OCI-LY1 (cell line): ENCODE results near the gene TPBGL.

Source experiments
- H2AFZ ChIP-seq: fragments of 200-600 bp; sonication (generic), shearing (Covaris generic); 2 replicates; pipeline ENCODE4 v1.6.0; 2014; ENCODE audit warnings: antibody characterized with exemption, mild to moderate bottlenecking, low read length
- H3F3A ChIP-seq: fragments of 200-600 bp; sonication (generic), shearing (Covaris generic); 2 replicates; pipeline ENCODE4 v1.6.0; 2014; ENCODE audit warnings: mild to moderate bottlenecking, antibody characterized with exemption, low read length, moderate library complexity; ENCODE audit not compliant: insufficient read depth
- H3K27ac ChIP-seq: fragments of 200-600 bp; sonication (generic); 2 replicates; pipeline ENCODE4 v1.5.1; 2014; ENCODE audit warnings: low read length, mixed run types, mild to moderate bottlenecking, low read depth; ENCODE audit not compliant: poor library complexity, severe bottlenecking
- H3K27me3 ChIP-seq: fragments of 200-600 bp; sonication (generic); 2 replicates; pipeline ENCODE4 v1.6.0; 2014; ENCODE audit warnings: antibody characterized with exemption, mild to moderate bottlenecking, low read length, moderate library complexity; ENCODE audit not compliant: insufficient read depth
- H3K36me3 ChIP-seq: fragments of 200-600 bp; sonication (generic); 2 replicates; pipeline ENCODE4 v1.6.1; 2014; ENCODE audit warnings: mild to moderate bottlenecking, antibody characterized with exemption, low read length, moderate library complexity, mixed read lengths; ENCODE audit not compliant: insufficient read depth
- H3K4me1 ChIP-seq: fragments of 200-600 bp; sonication (generic); 2 replicates; pipeline ENCODE4 v1.5.1; 2014; ENCODE audit warnings: mild to moderate bottlenecking, low read length, moderate library complexity; ENCODE audit not compliant: insufficient read depth, severe bottlenecking
- H3K4me2 ChIP-seq: fragments of 200-600 bp; sonication (generic), shearing (Covaris generic); 2 replicates; pipeline ENCODE4 v1.6.1; 2014; ENCODE audit warnings: low read length
- H3K4me3 ChIP-seq: fragments of 200-600 bp; sonication (generic); 2 replicates; pipeline ENCODE4 v1.5.1; 2014; ENCODE audit warnings: low read length, low read depth, mild to moderate bottlenecking, mixed read lengths; ENCODE audit not compliant: poor library complexity, severe bottlenecking
- H3K79me2 ChIP-seq: fragments of 200-600 bp; shearing (Covaris generic); 2 replicates; pipeline ENCODE4 v1.6.1; 2016; ENCODE audit warnings: mixed run types, low read length, mixed read lengths; ENCODE audit not compliant: insufficient read depth
- H3K9ac ChIP-seq: fragments of 200-600 bp; sonication (generic), shearing (Covaris generic); 2 replicates; pipeline ENCODE4 v1.6.1; 2014; ENCODE audit warnings: mild to moderate bottlenecking, low read length, mixed read lengths
- H3K9me2 ChIP-seq: fragments of 200-600 bp; sonication (generic), shearing (Covaris generic); 2 replicates; pipeline ENCODE4 v1.6.1; 2014; ENCODE audit warnings: low read depth, mild to moderate bottlenecking, low read length, mixed read lengths
- H3K9me3 ChIP-seq: fragments of 200-600 bp; shearing (Covaris generic); 2 replicates; pipeline ENCODE4 v1.6.1; 2014; ENCODE audit warnings: low read length, mixed read lengths
- H4K20me1 ChIP-seq: fragments of 200-600 bp; sonication (generic), shearing (Covaris generic); 2 replicates; pipeline ENCODE4 v1.6.0; 2016; ENCODE audit warnings: mild to moderate bottlenecking, low read length; ENCODE audit not compliant: insufficient read depth
- EZH2 ChIP-seq: fragments of 200-600 bp; sonication (generic), shearing (Covaris generic); IDR thresholded peaks from 2 replicates; pipeline ENCODE4 v1.8.0; 2017; ENCODE audit warnings: borderline replicate concordance, mixed run types, mild to moderate bottlenecking, antibody characterized with exemption, low read length, moderate library complexity, mixed read lengths
- TF ChIP-seq, protein P1 (sequence below): fragments of 200-600 bp; sonication (generic), shearing (Covaris generic); IDR thresholded peaks from 2 replicates; pipeline ENCODE4 v1.5.1; 2017; ENCODE audit warnings: mild to moderate bottlenecking, antibody characterized with exemption, low read length, moderate library complexity, mixed read lengths

TPBGL gene

GRCh38 chr11:75291741-75292140, 51.2 kb downstream of the TPBGL start:
- no peaks in the 10 kb centered on the region for H3K9me3 ChIP-seq
- no peaks in the 10 kb centered on the region for H4K20me1 ChIP-seq
- no peak overlapping the region for H3K4me3 ChIP-seq
- H3K4me2 ChIP-seq, result no peak overlapping the region
- no peaks in the 10 kb centered on the region for H3K79me2 ChIP-seq
- H3K4me1 ChIP-seq, result no peaks in the 10 kb centered on the region
- no peaks in the 10 kb centered on the region for H3K9me2 ChIP-seq
- H3K9ac ChIP-seq, result no peak overlapping the region
- TF ChIP-seq EZH2, result no peak
- TF ChIP-seq, protein P1, sequence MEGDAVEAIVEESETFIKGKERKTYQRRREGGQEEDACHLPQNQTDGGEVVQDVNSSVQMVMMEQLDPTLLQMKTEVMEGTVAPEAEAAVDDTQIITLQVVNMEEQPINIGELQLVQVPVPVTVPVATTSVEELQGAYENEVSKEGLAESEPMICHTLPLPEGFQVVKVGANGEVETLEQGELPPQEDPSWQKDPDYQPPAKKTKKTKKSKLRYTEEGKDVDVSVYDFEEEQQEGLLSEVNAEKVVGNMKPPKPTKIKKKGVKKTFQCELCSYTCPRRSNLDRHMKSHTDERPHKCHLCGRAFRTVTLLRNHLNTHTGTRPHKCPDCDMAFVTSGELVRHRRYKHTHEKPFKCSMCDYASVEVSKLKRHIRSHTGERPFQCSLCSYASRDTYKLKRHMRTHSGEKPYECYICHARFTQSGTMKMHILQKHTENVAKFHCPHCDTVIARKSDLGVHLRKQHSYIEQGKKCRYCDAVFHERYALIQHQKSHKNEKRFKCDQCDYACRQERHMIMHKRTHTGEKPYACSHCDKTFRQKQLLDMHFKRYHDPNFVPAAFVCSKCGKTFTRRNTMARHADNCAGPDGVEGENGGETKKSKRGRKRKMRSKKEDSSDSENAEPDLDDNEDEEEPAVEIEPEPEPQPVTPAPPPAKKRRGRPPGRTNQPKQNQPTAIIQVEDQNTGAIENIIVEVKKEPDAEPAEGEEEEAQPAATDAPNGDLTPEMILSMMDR, result no peak
- H2AFZ ChIP-seq, result no peak overlapping the region
- no peaks in the 10 kb centered on the region for H3K36me3 ChIP-seq
- no peak overlapping the region for H3K27ac ChIP-seq
- no peaks in the 10 kb centered on the region for H3F3A ChIP-seq
- H3K27me3 ChIP-seq, result no peaks in the 10 kb centered on the region; the same call in 1 of the 2 replicates

DNA sequence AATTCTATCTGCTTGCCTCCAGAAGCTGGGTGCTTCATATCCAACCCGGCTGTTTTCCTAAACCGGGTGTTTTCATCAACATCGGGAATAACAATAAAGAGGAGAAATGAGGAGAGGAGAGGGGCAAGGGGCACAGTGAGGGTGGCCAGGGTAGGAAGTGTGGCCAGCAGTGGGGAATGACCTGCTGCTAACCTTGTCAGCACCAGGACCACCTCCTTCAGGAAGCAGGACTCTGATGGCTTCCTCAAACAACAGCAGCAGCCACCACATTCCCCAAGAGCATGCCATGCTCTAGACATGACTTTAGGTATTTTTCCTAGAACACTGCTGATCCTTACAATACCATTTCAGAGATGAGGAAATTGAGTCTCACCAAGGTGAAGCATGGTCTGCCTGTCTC, 52.4 kb downstream of the TPBGL start:
- H3K4me1 ChIP-seq, result no peaks in the 10 kb centered on the region

More for the DNA sequence above, 52.4 kb downstream of the TPBGL start:
- no peaks in the 10 kb centered on the region for H3F3A ChIP-seq
- TF ChIP-seq, protein P1, result no peak
- TF ChIP-seq EZH2, result no peak
- H4K20me1 ChIP-seq, result no peaks in the 10 kb centered on the region
- H3K27me3 ChIP-seq, result no peaks in the 10 kb centered on the region; the same call in 1 of the 2 replicates
- no peaks in the 10 kb centered on the region for H3K79me2 ChIP-seq
- no peak overlapping the region for H3K4me3 ChIP-seq
- no peaks in the 10 kb centered on the region for H3K36me3 ChIP-seq
- H3K27ac ChIP-seq, result no peak overlapping the region
- H2AFZ ChIP-seq, result no peak overlapping the region
- H3K4me2 ChIP-seq, result no peak overlapping the region
- no peaks in the 10 kb centered on the region for H3K9me2 ChIP-seq
- H3K9ac ChIP-seq, result no peak overlapping the region
- no peaks in the 10 kb centered on the region for H3K9me3 ChIP-seq
